NCI-H446 (cell line): Measurements from ENCODE around the gene CCDC92.

Experiments used
- DNase-seq, 2 experiments: peaks; one replicate each; lab custom pipeline; 2025; lab: John Stamatoyannopoulos, UW

The CCDC92 gene

DNA sequence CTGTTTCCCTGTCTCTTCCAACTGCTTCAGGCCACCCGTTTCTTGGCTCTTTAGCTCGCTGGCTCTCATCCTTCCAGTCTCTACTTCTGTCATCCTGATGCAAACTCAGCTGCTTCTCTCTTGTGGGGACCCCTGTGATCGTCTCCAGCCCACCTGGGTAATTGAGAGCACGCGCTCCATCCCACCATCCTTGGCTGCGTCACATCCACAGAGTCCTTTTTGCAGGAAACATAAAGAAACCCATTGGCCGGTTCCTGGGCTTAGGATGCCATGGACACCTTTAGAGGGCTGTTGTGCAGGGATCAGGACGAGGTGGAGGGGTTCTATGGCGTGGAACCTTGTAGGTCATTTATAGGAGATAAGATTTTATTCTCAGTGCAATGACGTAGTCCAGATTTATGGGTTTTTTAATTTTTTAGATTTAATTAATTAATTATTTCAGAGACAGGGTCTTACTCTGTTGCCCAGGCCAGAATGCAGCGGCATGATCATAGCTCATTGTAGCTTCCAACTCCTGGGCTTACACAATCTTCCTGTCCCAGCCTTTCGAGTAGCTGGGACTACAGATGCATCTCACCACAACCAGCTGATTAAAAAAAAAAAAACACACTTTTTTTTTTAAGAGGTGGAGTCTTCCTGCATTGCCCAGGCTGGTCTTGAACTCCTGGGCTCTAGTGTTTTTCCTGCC, 82.6 kb downstream of the CCDC92 start:
- DNase-seq: no peak

DNA sequence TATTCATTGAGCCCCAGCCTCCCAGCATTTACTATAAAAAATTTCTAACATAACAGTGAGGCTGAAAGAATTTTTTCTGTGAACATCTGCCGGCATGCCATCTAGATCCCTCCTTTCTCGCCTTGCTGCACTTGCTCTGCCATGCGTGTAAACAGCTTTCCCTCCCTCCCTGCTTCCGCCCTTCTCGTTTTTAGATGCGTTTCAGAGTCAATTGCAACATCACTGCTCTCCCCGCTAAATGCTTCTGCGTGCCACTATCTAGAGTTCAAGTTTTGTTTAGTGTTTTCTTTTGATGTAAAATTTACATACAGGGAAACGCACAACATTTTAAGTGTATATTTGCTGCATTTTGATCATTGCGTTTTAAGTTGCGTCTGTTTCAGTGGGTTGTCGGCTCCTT, 83.6 kb downstream of the CCDC92 start:
- no peak for DNase-seq

DNA sequence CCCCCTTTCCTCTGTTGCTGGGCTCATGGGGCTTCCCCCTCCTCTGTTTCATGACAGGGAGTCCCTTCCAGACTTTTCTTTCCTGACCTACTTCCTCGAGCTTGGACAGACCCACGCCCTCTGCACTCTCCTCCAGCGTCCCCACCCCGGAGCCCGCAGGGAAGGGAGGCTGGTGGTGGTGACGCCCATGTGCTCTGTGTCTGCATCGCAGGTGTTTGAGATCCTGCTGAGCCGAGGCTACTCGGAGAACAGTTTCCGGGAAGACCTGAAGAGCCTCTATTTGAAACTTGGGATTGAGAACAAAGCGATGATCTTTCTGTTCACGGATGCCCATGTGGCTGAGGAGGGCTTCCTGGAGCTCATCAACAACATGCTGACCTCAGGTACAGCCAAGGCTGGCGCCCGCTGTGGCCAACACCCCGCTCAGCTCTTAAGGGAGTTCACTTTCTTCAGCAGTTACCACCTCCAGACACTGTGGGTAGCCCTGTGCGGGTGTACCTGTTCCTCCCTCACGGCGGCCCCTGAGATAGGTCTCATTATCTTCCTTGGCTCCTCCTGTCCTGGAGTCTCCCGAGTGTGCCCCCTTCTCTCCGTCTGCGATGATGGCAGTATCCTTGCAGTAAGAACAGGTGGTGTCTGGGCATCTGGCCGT, 85.6 kb downstream of the CCDC92 start:
- no peak for DNase-seq

DNA sequence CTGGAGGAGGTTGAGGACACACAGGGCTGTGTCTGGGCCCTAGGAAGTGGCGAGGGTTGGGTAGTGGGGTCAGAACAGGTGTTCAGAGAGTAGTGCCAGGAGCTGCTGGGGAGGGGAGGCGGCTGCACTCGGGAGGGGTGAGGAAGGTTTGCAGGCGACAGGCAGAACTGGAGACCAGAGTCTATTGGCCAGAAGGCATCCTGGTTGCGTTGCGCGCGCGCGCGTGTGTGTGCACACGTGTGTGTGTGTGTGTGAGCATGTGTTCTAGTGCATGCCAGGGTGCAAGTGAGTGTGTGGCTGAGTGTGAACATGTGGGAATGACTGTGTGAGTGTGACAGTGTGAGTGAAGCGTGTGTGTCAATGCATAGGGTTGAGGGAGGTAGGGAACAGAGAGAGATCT, 86.4 kb downstream of the CCDC92 start:
- no peak for DNase-seq
